ENCODE measurements around the gene PRPF6. TPM values are rescaled to one million over a fixed set of nuclear protein-coding genes. Genes with fewer than 3 reads are reported as not detected.
A peak's percentile ranks its signal among the peaks of the same experiment; 100 is the strongest.

The PRPF6 gene
- total RNA-seq, 4 donors from 2014 or later, result 28.5 to 73.0 (median 69.6) TPM

DNA sequence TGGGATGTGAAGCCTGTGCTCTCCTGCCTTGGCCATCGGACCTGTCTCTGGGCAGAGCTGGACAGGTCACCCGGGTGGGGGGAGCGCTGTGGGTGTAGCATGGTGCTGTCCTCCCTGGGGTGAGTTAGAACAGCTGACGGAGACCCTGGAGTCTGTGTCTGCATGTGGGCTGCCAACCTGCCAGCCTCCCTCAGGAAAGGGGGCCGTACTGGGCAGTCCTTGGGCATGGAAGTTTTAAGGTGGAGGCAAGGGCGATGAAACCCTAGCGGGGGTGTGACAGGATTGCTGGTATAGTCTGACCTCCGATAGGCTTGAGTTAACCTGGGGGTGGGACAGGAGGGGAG lies 66.1 kb downstream of the PRPF6 start:
- TF ChIP-seq, protein P1, sequence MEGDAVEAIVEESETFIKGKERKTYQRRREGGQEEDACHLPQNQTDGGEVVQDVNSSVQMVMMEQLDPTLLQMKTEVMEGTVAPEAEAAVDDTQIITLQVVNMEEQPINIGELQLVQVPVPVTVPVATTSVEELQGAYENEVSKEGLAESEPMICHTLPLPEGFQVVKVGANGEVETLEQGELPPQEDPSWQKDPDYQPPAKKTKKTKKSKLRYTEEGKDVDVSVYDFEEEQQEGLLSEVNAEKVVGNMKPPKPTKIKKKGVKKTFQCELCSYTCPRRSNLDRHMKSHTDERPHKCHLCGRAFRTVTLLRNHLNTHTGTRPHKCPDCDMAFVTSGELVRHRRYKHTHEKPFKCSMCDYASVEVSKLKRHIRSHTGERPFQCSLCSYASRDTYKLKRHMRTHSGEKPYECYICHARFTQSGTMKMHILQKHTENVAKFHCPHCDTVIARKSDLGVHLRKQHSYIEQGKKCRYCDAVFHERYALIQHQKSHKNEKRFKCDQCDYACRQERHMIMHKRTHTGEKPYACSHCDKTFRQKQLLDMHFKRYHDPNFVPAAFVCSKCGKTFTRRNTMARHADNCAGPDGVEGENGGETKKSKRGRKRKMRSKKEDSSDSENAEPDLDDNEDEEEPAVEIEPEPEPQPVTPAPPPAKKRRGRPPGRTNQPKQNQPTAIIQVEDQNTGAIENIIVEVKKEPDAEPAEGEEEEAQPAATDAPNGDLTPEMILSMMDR (IDR thresholded peaks at IDR 0.05), result no peak
- no peak for TF ChIP-seq POLR2A (IDR thresholded peaks at IDR 0.05)
- Histone ChIP-seq H3K4me3 (peak overlapping the region; percentile 6 to 9), H3K4me1 (peaks cover 0 to 16% of the 10 kb centered on the region in 2 donors), H3K27me3 (peaks cover 0 to 4% of the 10 kb centered on the region in 2 donors), H3K9me3 (no peaks in the 10 kb centered on the region), H3K36me3 (no peaks in the 10 kb centered on the region), H3K27ac (no peak overlapping the region)
- DNase-seq, result no peak
- intact Hi-C loops (cut with DNase I; ENCODE audit: low total_unique reads), result no loop called here

DNA sequence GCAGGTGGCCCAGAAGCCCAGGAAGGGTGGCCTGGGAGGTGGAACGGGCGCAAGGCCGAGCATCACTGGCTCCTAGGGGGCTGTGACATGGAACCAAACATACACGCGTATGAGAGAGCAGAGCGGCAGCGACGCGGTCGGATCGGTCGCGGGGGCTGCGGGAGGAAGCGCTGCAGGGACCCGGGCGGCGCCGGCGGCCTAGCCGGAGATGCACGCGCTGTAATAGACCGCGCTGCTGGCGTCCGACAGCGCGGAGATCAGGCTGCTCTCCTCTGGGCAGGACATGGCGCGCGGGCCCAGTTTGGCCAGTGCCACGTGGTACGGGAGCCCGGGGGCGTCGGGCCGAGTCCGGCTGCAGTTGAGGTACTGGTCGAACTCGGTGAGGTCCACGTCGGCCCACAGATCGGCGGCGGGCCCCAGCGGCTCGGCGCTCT lies 67.1 kb downstream of the PRPF6 start:
- Histone ChIP-seq H3K9me3 (no peaks in the 10 kb centered on the region), H3K4me1 (peaks cover 0 to 14% of the 10 kb centered on the region in 2 donors), H3K27ac (peak overlapping the region in 1 of 2 donors; percentile 20), H3K36me3 (no peaks in the 10 kb centered on the region), H3K4me3 (peak overlapping the region; percentile 9 to 28), H3K27me3 (no peaks in the 10 kb centered on the region)
- intact Hi-C loops (cut with DNase I; ENCODE audit: low total_unique reads), result no loop called here
- DNase-seq, result no peak
- TF ChIP-seq, protein P1 (IDR thresholded peaks at IDR 0.05), result no peak
- no peak for TF ChIP-seq POLR2A (IDR thresholded peaks at IDR 0.05)

DNA sequence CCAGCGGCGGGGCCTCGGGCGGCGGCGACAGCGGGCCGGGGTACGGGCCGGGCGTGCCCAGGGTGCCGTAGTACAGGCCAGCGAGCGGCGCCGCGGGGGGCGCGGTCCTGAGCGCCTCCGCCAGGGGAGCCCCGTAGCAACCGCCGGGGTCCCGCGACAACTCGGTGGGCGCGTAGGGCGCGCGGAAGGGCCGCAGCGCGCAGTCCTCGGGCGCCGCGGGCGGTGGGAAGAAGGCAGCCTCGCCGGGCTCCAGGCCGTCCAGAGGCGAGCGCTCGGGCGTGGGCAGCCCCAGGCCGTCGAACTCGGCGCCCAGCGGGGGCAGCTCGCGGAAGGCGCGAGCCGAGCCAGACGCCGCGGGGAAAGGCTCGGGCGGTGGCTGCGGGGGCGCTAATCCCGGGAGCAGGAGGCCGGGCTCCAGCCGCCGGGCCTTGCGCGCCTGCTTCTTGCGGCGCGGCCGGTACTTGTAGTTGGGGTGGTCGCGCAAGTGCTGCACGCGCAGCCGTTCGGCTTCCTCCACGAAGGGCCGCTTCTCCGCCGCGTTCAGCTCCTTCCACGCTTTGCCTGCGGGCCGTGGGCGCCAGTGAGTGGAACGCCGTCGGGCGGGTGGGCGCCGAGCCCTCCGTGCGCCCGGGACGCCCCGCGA lies 67.6 kb downstream of the PRPF6 start:
- intact Hi-C loops (cut with DNase I; ENCODE audit: low total_unique reads), result no loop called here
- DNase-seq, result no peak
- H3K27ac ChIP-seq, result peak overlapping the region in 1 of 2 donors; percentile 20
- no peak for TF ChIP-seq POLR2A (IDR thresholded peaks at IDR 0.05)
- TF ChIP-seq, protein P1 (IDR thresholded peaks at IDR 0.05), result no peak
- H3K27me3 ChIP-seq, result no peaks in the 10 kb centered on the region
- H3K36me3 ChIP-seq, result no peaks in the 10 kb centered on the region
- peak overlapping the region in 1 of 2 donors; percentile 28 for H3K4me3 ChIP-seq
- H3K4me1 ChIP-seq, result peaks cover 0 to 14% of the 10 kb centered on the region in 2 donors
- no peaks in the 10 kb centered on the region for H3K9me3 ChIP-seq

DNA sequence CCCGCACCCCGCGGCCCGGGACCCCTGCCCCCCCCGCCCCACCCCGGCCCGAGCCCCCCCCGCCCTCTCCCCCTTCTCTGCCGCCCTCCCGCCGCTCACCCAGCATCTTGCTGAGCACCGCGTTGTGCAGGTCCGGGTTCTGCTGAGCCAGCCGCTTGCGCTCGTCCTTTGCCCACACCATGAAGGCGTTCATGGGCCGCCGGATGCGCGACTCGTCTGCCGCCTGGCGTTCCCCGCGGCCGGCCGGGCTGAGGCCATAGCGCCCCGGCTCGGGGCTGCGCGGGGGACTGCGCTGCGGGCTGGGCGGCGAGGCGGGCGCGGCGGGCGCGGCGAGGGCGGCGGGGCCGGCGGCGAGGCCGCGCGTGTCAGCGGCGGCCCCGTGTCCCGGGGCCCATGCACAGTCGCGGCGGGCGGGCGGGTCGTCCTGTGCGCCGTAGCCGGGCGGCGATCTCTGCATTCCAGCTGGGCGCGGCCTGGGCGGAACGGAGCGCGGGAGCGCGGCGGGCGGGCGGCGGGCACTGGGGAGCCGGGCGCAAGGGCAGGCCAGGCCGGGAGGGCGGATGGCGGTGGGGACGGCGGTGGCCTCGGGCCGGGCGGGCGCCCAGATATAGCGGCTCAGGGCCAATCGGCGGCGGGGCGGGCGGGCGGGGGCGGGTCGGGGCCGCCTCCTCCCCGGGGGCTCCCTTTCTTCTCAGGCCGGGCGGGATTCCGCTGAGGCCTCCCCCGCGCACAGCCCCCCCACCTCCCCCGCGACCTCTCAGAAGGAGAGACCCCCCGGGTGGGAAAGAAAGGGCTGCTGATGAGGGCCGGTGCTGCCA lies 68.3 kb downstream of the PRPF6 start, which contains the start of gene SOX18:
TSS of gene SOX18 (minus strand) at position 580 of the 818 bp plus-strand sequence. CDS start at position 457, 123 bp downstream.
- no peak for TF ChIP-seq POLR2A (IDR thresholded peaks at IDR 0.05)
- TF ChIP-seq, protein P1 (IDR thresholded peaks at IDR 0.05), result no peak
- Histone ChIP-seq H3K36me3 (no peaks in the 10 kb centered on the region), H3K4me3 (peak within 1 kb of the TSS in 1 of 2 donors; percentile 28), H3K9me3 (no peaks in the 10 kb centered on the region), H3K27me3 (no peaks in the 10 kb centered on the region), H3K4me1 (peaks cover 0 to 14% of the 10 kb centered on the region in 2 donors), H3K27ac (peak within 1 kb of the TSS; percentile 68 to 71)
- DNase-seq, result no peak
- intact Hi-C loops (cut with DNase I; ENCODE audit: low total_unique reads), result no loop called here

DNA sequence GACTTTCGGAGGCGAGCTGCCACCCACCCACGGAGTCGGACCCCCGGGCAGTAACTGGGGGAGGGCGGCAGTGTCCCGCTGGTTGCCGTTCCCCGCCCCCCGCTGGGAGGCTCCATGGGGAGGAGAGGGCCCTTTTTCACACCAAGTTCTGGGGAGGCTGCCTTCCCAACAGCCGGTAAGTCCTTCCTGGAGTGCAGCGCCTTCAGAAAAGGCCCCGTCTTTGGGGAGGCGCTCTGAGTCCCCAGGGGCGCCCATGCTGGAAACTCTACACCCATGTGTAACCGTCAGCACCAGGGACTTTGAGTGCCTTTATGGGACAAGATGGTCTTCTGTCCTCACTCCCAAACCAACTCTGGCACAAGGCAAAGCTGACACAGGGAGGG lies 68.9 kb downstream of the PRPF6 start:
- Histone ChIP-seq H3K9me3 (no peaks in the 10 kb centered on the region), H3K27ac (peak overlapping the region; percentile 68 to 71), H3K4me1 (peaks cover 0 to 14% of the 10 kb centered on the region in 2 donors), H3K36me3 (no peaks in the 10 kb centered on the region), H3K4me3 (no peak overlapping the region), H3K27me3 (no peaks in the 10 kb centered on the region)
- TF ChIP-seq POLR2A (IDR thresholded peaks at IDR 0.05), result no peak
- TF ChIP-seq, protein P1 (IDR thresholded peaks at IDR 0.05), result no peak
- DNase-seq, result no peak
- intact Hi-C loops (cut with DNase I; ENCODE audit: low total_unique reads), result no loop called here
